Common myeloid progenitor, CD34-positive (primary cell): ENCODE results near the gene SAP30.

Source experiments
- CTCF ChIA-PET: fragments of 350-600 bp; sonication (Branson Sonifier 250); formaldehyde crosslinking; loops from one replicate; lab custom pipeline; 2021; ENCODE audit warnings: antibody characterized with exemption; lab: Charles Lee
- POLR2A ChIA-PET: fragments of 350-600 bp; sonication (Branson Sonifier 250); formaldehyde crosslinking; loops from one replicate; lab custom pipeline; 2021; ENCODE audit warnings: antibody characterized with exemption; lab: Charles Lee
- DNase-seq, 3 donors: peaks; one replicate each; pipeline versions ENCODE4 v3.0.0 to v3.0.0-alpha.2; 2013
- H3K27ac ChIP-seq, 2 experiments: 1 replicate in 1 of 2; 2 replicates in 1 of 2; pipeline ENCODE4 v1.7.0; 2013; ENCODE audit warnings: inconsistent platforms in 2 of 2, low read length in 2 of 2, mild to moderate bottlenecking in 2 of 2, low read depth in 1 of 2, moderate library complexity in 1 of 2; ENCODE audit not compliant: severe bottlenecking in 2 of 2, insufficient read depth in 1 of 2, poor library complexity in 1 of 2
- H3K27me3 ChIP-seq, 5 experiments: replicated peaks in 2 of 5; 1 replicate in 3 of 5; 2 replicates in 2 of 5; pipeline versions ENCODE4 v1.6.1 to v1.7.0; 2013; ENCODE audit warnings: low read length in 4 of 5, mild to moderate bottlenecking in 2 of 5, moderate library complexity in 2 of 5, inconsistent platforms in 1 of 5; ENCODE audit not compliant: insufficient read depth in 5 of 5, control insufficient read depth in 4 of 5
- H3K36me3 ChIP-seq, 4 experiments: 1 replicate in 2 of 4; 2 replicates in 2 of 4; pipeline versions ENCODE4 v1.6.1 to v1.7.0; 2013; ENCODE audit warnings: low read length in 3 of 4, control low read depth in 1 of 4, mild to moderate bottlenecking in 1 of 4; ENCODE audit not compliant: control insufficient read depth in 4 of 4, insufficient read depth in 4 of 4
- H3K4me1 ChIP-seq, 4 experiments: 1 replicate in 3 of 4; 2 replicates in 1 of 4; pipeline versions ENCODE4 v1.6.1 to v1.7.1; 2013; ENCODE audit warnings: low read length in 3 of 4, mild to moderate bottlenecking in 3 of 4, control low read depth in 1 of 4, inconsistent platforms in 1 of 4, moderate library complexity in 1 of 4; ENCODE audit not compliant: control insufficient read depth in 4 of 4, insufficient read depth in 4 of 4; ENCODE audit errors: control extremely low read depth in 1 of 4
- H3K4me3 ChIP-seq, 7 experiments: 1 replicate in 4 of 7; 2 replicates in 3 of 7; pipeline versions ENCODE4 v1.5.1 to v1.7.0; 2013; ENCODE audit warnings: mild to moderate bottlenecking in 7 of 7, low read length in 6 of 7, moderate library complexity in 6 of 7, inconsistent platforms in 2 of 7, low read depth in 2 of 7, control low read depth in 1 of 7; ENCODE audit not compliant: insufficient read depth in 4 of 7, control insufficient read depth in 1 of 7; ENCODE audit errors: extremely low read depth in 1 of 7
- H3K9me3 ChIP-seq, 5 experiments: 1 replicate in 4 of 5; 2 replicates in 1 of 5; pipeline versions ENCODE4 v1.6.1 to v1.7.1; 2013; ENCODE audit warnings: low read length in 4 of 5, mild to moderate bottlenecking in 2 of 5, inconsistent platforms in 1 of 5, low read depth in 1 of 5, moderate library complexity in 1 of 5; ENCODE audit not compliant: control insufficient read depth in 4 of 5, insufficient read depth in 2 of 5; ENCODE audit errors: control extremely low read depth in 1 of 5
- WGBS: methylation state at CpG from one replicate; pipeline ENCODE4 v1.1.5; 2013; ENCODE audit not compliant: insufficient coverage; 5-methylcytosine and 5-hydroxymethylcytosine counted together

Gene SAP30

DNA sequence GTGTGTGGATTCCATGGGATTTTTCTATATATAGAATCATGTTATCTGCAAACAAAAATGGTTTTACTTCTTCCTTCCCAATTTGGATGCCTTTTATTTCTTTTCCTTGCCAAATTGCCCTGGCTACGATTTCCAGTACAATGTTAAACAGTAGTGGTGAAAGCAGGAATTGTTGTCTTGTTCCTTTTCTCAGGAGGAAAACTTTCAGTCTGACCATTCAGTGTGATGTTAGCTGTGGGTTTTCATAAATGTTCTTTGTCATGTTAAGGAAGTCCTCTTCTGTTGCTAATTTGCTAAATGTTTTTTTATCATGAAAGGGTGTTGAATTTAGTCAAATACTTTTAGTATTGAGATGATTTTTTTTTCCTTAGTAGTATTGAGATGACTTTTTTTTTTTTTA is 10.9 kb downstream of the SAP30 start:
- H3K36me3 ChIP-seq, result peaks cover 0 to 3% (median 0%) of the 10 kb centered on the region in 4 experiments
- H3K4me3 ChIP-seq, result no peak overlapping the region
- POLR2A ChIA-PET, result no interaction called here
- H3K4me1 ChIP-seq, result peaks cover 0 to 1% (median 0%) of the 10 kb centered on the region in 4 experiments
- no peaks in the 10 kb centered on the region for H3K27me3 ChIP-seq
- H3K9me3 ChIP-seq, result no peaks in the 10 kb centered on the region
- DNase-seq, result no peak
- WGBS, result 71% methylated on average over 1 of the region's 1 CpG
- CTCF ChIA-PET, result interaction anchor here (0.7 kb wide), 1 partner anchor 40 kb away, joined by 3 read pairs; no protein-coding TSS in a partner anchor
- H3K27ac ChIP-seq, result no peak overlapping the region

DNA sequence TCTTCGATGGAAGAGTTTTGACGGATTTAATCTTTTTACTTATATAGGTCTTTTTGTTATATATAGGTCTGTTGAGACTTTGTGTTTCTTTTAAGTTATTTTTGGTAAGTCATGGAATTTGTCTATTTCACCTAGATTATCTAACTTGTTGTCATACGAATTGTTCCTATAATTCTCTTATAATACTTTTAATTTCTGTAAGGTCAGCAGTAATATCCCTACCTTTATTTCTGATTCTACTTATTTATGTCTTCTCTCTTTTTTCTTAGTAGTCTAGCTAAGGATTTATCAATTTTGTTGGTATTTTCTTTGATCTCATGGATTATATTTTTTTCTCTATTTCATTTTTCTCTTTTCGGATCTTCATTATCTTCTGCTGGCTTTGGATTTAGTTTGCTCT is 11.6 kb downstream of the SAP30 start:
- Histone ChIP-seq H3K27ac (no peak overlapping the region), H3K36me3 (no peaks in the 10 kb centered on the region), H3K27me3 (no peaks in the 10 kb centered on the region), H3K4me3 (no peak overlapping the region), H3K4me1 (peaks cover 0 to 1% (median 0%) of the 10 kb centered on the region in 4 experiments), H3K9me3 (no peaks in the 10 kb centered on the region)
- WGBS, result no CpG with 5 or more reads among the region's 4 CpGs
- no peak for DNase-seq
- ChIA-PET CTCF (no interaction called here), POLR2A (no interaction called here)

GRCh38 chr4:173386751-173387150 is 16.0 kb downstream of the SAP30 start:
- Histone ChIP-seq H3K27me3 (no peaks in the 10 kb centered on the region), H3K36me3 (no peaks in the 10 kb centered on the region), H3K4me1 (no peaks in the 10 kb centered on the region), H3K27ac (no peak overlapping the region), H3K9me3 (no peaks in the 10 kb centered on the region), H3K4me3 (no peak overlapping the region)
- CTCF ChIA-PET, result interaction anchor here (1.0 to 1.7 kb wide), 3 partner anchors 10 to 34 kb away, joined by 4 to 7 read pairs (median 5); no protein-coding TSS in a partner anchor
- POLR2A ChIA-PET, result no interaction called here
- no peak for DNase-seq

GRCh38 chr4:173391701-173392100 is 20.9 kb downstream of the SAP30 start:
- Histone ChIP-seq H3K27me3 (no peaks in the 10 kb centered on the region), H3K4me3 (no peak overlapping the region), H3K4me1 (no peaks in the 10 kb centered on the region), H3K27ac (no peak overlapping the region), H3K36me3 (peaks cover 0 to 6% (median 1%) of the 10 kb centered on the region in 4 experiments), H3K9me3 (no peaks in the 10 kb centered on the region)
- ChIA-PET POLR2A (no interaction called here), CTCF (interaction anchor here (1.9 kb wide), 1 partner anchor 90 kb away, joined by 6 read pairs; no protein-coding TSS in a partner anchor)
- no CpG with 5 or more reads among the region's 1 CpG for WGBS
- no peak for DNase-seq

GRCh38 chr4:173397604-173398003 is 26.9 kb downstream of the SAP30 start:
- DNase-seq, result no peak
- Histone ChIP-seq H3K9me3 (no peaks in the 10 kb centered on the region), H3K4me3 (no peak overlapping the region), H3K27me3 (no peaks in the 10 kb centered on the region), H3K27ac (no peak overlapping the region), H3K36me3 (peaks cover 0 to 6% (median 1%) of the 10 kb centered on the region in 4 experiments), H3K4me1 (no peaks in the 10 kb centered on the region)
- no CpG with 5 or more reads among the region's 1 CpG for WGBS
- ChIA-PET POLR2A (no interaction called here), CTCF (interaction anchor here (0.7 to 2.2 kb wide), 3 partner anchors 10 to 38 kb away, joined by 3 to 7 read pairs (median 3); no protein-coding TSS in a partner anchor)

- CTCF ChIA-PET, result interaction anchor here (0.7 to 1.5 kb wide), 2 partner anchors 12 to 23 kb away, joined by 3 to 5 read pairs; no protein-coding TSS in a partner anchor
- no peak for DNase-seq
- Histone ChIP-seq H3K9me3 (no peaks in the 10 kb centered on the region), H3K4me1 (no peaks in the 10 kb centered on the region), H3K4me3 (no peak overlapping the region), H3K36me3 (peaks cover 0 to 6% (median 1%) of the 10 kb centered on the region in 4 experiments), H3K27me3 (no peaks in the 10 kb centered on the region), H3K27ac (no peak overlapping the region)
- POLR2A ChIA-PET, result no interaction called here
Measured at GRCh38 chr4:173398220-173398619, 27.5 kb downstream of the SAP30 start.

- ChIA-PET CTCF (interaction anchor here (1.5 kb wide), 1 partner anchor 23 kb away, joined by 5 read pairs; no protein-coding TSS in a partner anchor), POLR2A (no interaction called here)
- Histone ChIP-seq H3K4me1 (no peaks in the 10 kb centered on the region), H3K36me3 (peaks cover 0 to 8% (median 1%) of the 10 kb centered on the region in 4 experiments), H3K9me3 (no peaks in the 10 kb centered on the region), H3K27me3 (no peaks in the 10 kb centered on the region), H3K27ac (no peak within 1 kb of the TSS), H3K4me3 (no peak within 1 kb of the TSS)
- DNase-seq, result no peak
- WGBS, result 95% methylated on average over 4 of the region's 4 CpGs
Measured at GRCh38 chr4:173398779-173399415, 28.1 kb downstream of the SAP30 start, which contains the start of gene SCRG1. Gene SCRG1, minus strand, starts transcription at chr4:173399116. Its CDS starts 7,702 bp downstream, at chr4:173391414.
